Measurements from ENCODE around the gene IL17RD. TPM values are rescaled to one million over a fixed set of nuclear protein-coding genes. Genes with fewer than 3 reads are reported as not detected.

The IL17RD gene
- total and polyA plus RNA-seq, 8 donors: 0.25 to 10.1 (median 1.3) TPM; not detected in 1

- peaks cover 0 to 15% (median under 1%) of the 10 kb centered on the region in 4 donors for H3K4me1 ChIP-seq
- TF ChIP-seq POLR2A (IDR thresholded peaks at IDR 0.05) (no peak), EP300 (IDR thresholded peaks at IDR 0.05) (no peak), POLR2AphosphoS5 (IDR thresholded peaks at IDR 0.05) (no peak), CTCF (IDR thresholded peaks at IDR 0.05) (no peak)
- no peaks in the 10 kb centered on the region for H3K36me3 ChIP-seq
- no peaks in the 10 kb centered on the region for H3K27me3 ChIP-seq
- no peak overlapping the region for H3K4me3 ChIP-seq
- intact Hi-C loops (cut with DNase I; ENCODE audit: low total_unique reads): no loop called here
- no peaks in the 10 kb centered on the region for H3K9me3 ChIP-seq
- H3K27ac ChIP-seq: peak overlapping the region in 1 of 5 donors; percentile 21
- WGBS, 5 donors: 60 to 73% (median 70%) methylated on average over 7 of the region's 7 CpGs
- DNase-seq: no peak
Measured at GRCh38 chr3:57150113-57150581, 15.0 kb downstream of the IL17RD start.

GRCh38 chr3:57147071-57147470 lies 18.1 kb downstream of the IL17RD start:
- no peak for DNase-seq
- TF ChIP-seq EP300 (IDR thresholded peaks at IDR 0.05): no peak
- no peak for TF ChIP-seq POLR2A (IDR thresholded peaks at IDR 0.05)
- no peak for TF ChIP-seq CTCF (IDR thresholded peaks at IDR 0.05)
- Histone ChIP-seq H3K27me3 (no peaks in the 10 kb centered on the region), H3K4me1 (peaks cover 0 to 21% (median 4%) of the 10 kb centered on the region in 4 donors), H3K4me3 (no peak overlapping the region), H3K27ac (no peak overlapping the region), H3K36me3 (no peaks in the 10 kb centered on the region), H3K9me3 (no peaks in the 10 kb centered on the region)
- intact Hi-C loops (cut with DNase I; ENCODE audit: low total_unique reads): no loop called here
- 43 to 66% (median 47%) methylated on average over 2 of the region's 2 CpGs for WGBS, 5 donors

- 90 to 97% (median 93%) methylated on average over 13 of the region's 13 CpGs for WGBS, 5 donors
Measured at GRCh38 chr3:57145852-57146251, 19.3 kb downstream of the IL17RD start.

GRCh38 chr3:57144952-57145351 lies 20.2 kb downstream of the IL17RD start:
- Histone ChIP-seq H3K27me3 (no peaks in the 10 kb centered on the region), H3K4me1 (peaks cover 0 to 15% (median 3%) of the 10 kb centered on the region in 4 donors), H3K9me3 (no peaks in the 10 kb centered on the region), H3K4me3 (no peak overlapping the region), H3K36me3 (no peaks in the 10 kb centered on the region), H3K27ac (no peak overlapping the region)
- no peak for DNase-seq
- no peak for TF ChIP-seq CTCF (IDR thresholded peaks at IDR 0.05)
- WGBS, 5 donors: 62 to 71% (median 64%) methylated on average over 3 of the region's 3 CpGs
- intact Hi-C loops (cut with DNase I; ENCODE audit: low total_unique reads): no loop called here

More at GRCh38 chr3:57145852-57146251, 19.3 kb downstream of the IL17RD start:
- Histone ChIP-seq H3K4me1 (peaks cover 0 to 15% (median 4%) of the 10 kb centered on the region in 4 donors), H3K9me3 (no peaks in the 10 kb centered on the region), H3K27me3 (no peaks in the 10 kb centered on the region), H3K27ac (no peak overlapping the region), H3K4me3 (no peak overlapping the region), H3K36me3 (no peaks in the 10 kb centered on the region)
- DNase-seq: no peak
- TF ChIP-seq CTCF (IDR thresholded peaks at IDR 0.05): no peak
- no peak for TF ChIP-seq EP300 (IDR thresholded peaks at IDR 0.05)
- no peak for TF ChIP-seq POLR2A (IDR thresholded peaks at IDR 0.05)
- no peak for TF ChIP-seq POLR2AphosphoS5 (IDR thresholded peaks at IDR 0.05)
- intact Hi-C loops (cut with DNase I; ENCODE audit: low total_unique reads): no loop called here
